K562 (cell line): ENCODE measurements around the gene PPP6R3. TPM values are rescaled to one million over a fixed set of nuclear protein-coding genes. Genes with fewer than 3 reads are reported as not detected.

Source experiments
- ATAC-seq: fragments of 200-7000 bp; cut with Tn5 transposase; 3 replicates; pipeline ENCODE4 v1.9.1; 2020; ENCODE audit warnings: moderate library complexity
- BruUV-seq: library from RNA; stranded (reverse); fragments of 400-500 nt; replicated peaks from 2 replicates; lab custom pipeline; 2021; lab: Mats Ljungman, UMichigan
- CTCF ChIA-PET: fragments of 300-600 bp; formaldehyde crosslinking; extraction: SDS; loops from one replicate; lab custom pipeline; 2021; ENCODE audit warnings: low intra/inter-chr PET ratio; lab: Yijun Ruan, JAX
- POLR2A ChIA-PET: fragments of 300-600, 350-650 bp; sonication (Branson Sonifier 250); formaldehyde crosslinking; extraction: SDS; loops from one replicate; lab custom pipeline; 2021; ENCODE audit warnings: antibody characterized with exemption, inconsistent platforms; lab: Yijun Ruan, JAX
- DNase-seq, 4 experiments: peaks; one replicate each; pipeline versions ENCODE4 v3.0.0 to v3.0.0-alpha.2; 2011 to 2018; ENCODE audit warnings: low spot score in 3 of 4, mixed read lengths in 3 of 4; ENCODE audit errors: extremely low read depth in 1 of 4
- FAIRE-seq: peaks from 2 replicates; lab custom pipeline; 2011; peaks lifted over from hg19 to GRCh38; lab: Jason Lieb, UNC
- H2AFZ ChIP-seq: 2 replicates; pipeline ENCODE4 v1.6.0; 2011; ENCODE audit warnings: low read depth, low read length, control low read depth, inconsistent platforms
- H3K27ac ChIP-seq: fragments of 200-600 bp; 3 replicates; pipeline ENCODE4 v1.8.0; 2011; ENCODE audit warnings: low read depth, mild to moderate bottlenecking, control low read depth, inconsistent platforms, low read length, moderate library complexity, mixed read lengths; ENCODE audit errors: extremely low read depth
- H3K27me3 ChIP-seq, 2 experiments: fragments of 300-600 bp in 1 of 2; 2 replicates in 1 of 2; 3 replicates in 1 of 2; pipeline versions ENCODE4 v1.6.0 to v1.8.0; 2011; ENCODE audit warnings: inconsistent platforms in 2 of 2, low read length in 2 of 2, mild to moderate bottlenecking in 1 of 2, mixed read lengths in 1 of 2, moderate library complexity in 1 of 2; ENCODE audit not compliant: control insufficient read depth in 2 of 2, insufficient read depth in 2 of 2
- H3K36me3 ChIP-seq: fragments of 300-600 bp; 3 replicates; pipeline ENCODE4 v1.8.0; 2011; ENCODE audit warnings: mild to moderate bottlenecking, low read length, inconsistent platforms; ENCODE audit not compliant: control insufficient read depth, insufficient read depth
- H3K4me1 ChIP-seq, 2 experiments: fragments of 200-600 bp in 1 of 2; replicated peaks in 1 of 2; 2 replicates in 1 of 2; 3 replicates in 1 of 2; pipeline versions ENCODE4 v1.5.1 to v1.8.0; 2011; ENCODE audit warnings: inconsistent platforms in 2 of 2, low read length in 2 of 2, mild to moderate bottlenecking in 1 of 2, mixed read lengths in 1 of 2, moderate library complexity in 1 of 2; ENCODE audit not compliant: control insufficient read depth in 2 of 2, insufficient read depth in 2 of 2
- H3K4me2 ChIP-seq: 2 replicates; pipeline ENCODE4 v1.6.1; 2011; ENCODE audit warnings: low read length, control low read depth, inconsistent platforms, mixed read lengths; ENCODE audit not compliant: insufficient read depth
- H3K4me3 ChIP-seq: fragments of 200-600 bp; sonication (generic), shearing (Covaris generic); 2 replicates; pipeline ENCODE4 v1.5.1; 2016; ENCODE audit warnings: control low read depth, inconsistent platforms
- H3K79me2 ChIP-seq: fragments of 200-600 bp; 3 replicates; pipeline ENCODE4 v1.8.0; 2011; ENCODE audit warnings: low read length, inconsistent platforms; ENCODE audit not compliant: control insufficient read depth, insufficient read depth
- H3K9ac ChIP-seq, 2 experiments: 2 replicates each; pipeline versions ENCODE4 v1.6.0 to v1.6.1; 2011; ENCODE audit warnings: low read depth in 2 of 2, low read length in 2 of 2, control low read depth in 1 of 2, inconsistent platforms in 1 of 2, mild to moderate bottlenecking in 1 of 2, mixed read lengths in 1 of 2; ENCODE audit not compliant: insufficient read depth in 1 of 2
- H3K9me1 ChIP-seq: one replicate; pipeline ENCODE4 v1.6.0; 2011; ENCODE audit warnings: inconsistent platforms, mild to moderate bottlenecking, low read length, moderate library complexity; ENCODE audit not compliant: control insufficient read depth, insufficient read depth
- H3K9me3 ChIP-seq: replicated peaks from 2 replicates; pipeline ENCODE4 v1.5.1; 2011; ENCODE audit warnings: low read depth, low read length, inconsistent platforms; ENCODE audit not compliant: control insufficient read depth, insufficient read depth
- H4K20me1 ChIP-seq: replicated peaks from 2 replicates; pipeline ENCODE4 v1.6.1; 2011; ENCODE audit warnings: low read length, inconsistent platforms, mixed read lengths; ENCODE audit not compliant: control insufficient read depth, insufficient read depth
- ADNP ChIP-seq: fragments of 200-800 bp; sonication (Bioruptor generic); IDR thresholded peaks from 2 replicates; pipeline ENCODE4 v1.6.1; 2016; ENCODE audit warnings: missing genetic modification characterization, missing compliant biosample characterization
- ARNT ChIP-seq, 2 experiments: fragments of 450-650 bp; IDR thresholded peaks; 2 replicates each; pipeline ENCODE4 v1.6.1; 2016; ENCODE audit warnings: mild to moderate bottlenecking in 1 of 2
- ATF3 ChIP-seq, 2 experiments: fragments of 450-650 bp in 1 of 2; sonication (generic) in 1 of 2; formaldehyde crosslinking in 1 of 2; IDR thresholded peaks in 1 of 2; conservative IDR thresholded peaks in 1 of 2; 2 replicates each; pipeline versions ENCODE4 v1.6.1 to v1.8.1; 2016 to 2023; ENCODE audit warnings: mild to moderate bottlenecking in 2 of 2, moderate library complexity in 2 of 2, inconsistent platforms in 1 of 2, missing genetic modification reagents in 1 of 2
- BRCA1 ChIP-seq, 2 experiments: fragments of 450-650 bp in 1 of 2; sonication (generic) in 1 of 2; formaldehyde crosslinking in 1 of 2; IDR thresholded peaks; 2 replicates each; pipeline versions ENCODE4 v1.5.0 to v1.6.1; 2017 to 2020; ENCODE audit warnings: mild to moderate bottlenecking in 1 of 2, missing genetic modification reagents in 1 of 2
- CAMTA2 ChIP-seq: fragments of 250-450 bp; sonication (Bioruptor Pico); conservative IDR thresholded peaks from 2 replicates; pipeline ENCODE4 v1.5.1; 2022
- EP300 ChIP-seq: IDR thresholded peaks from 2 replicates; pipeline ENCODE4 v1.6.1; 2012; ENCODE audit warnings: low read length, improper control_type of control experiment
- HNRNPK ChIP-seq: fragments of 200-400 bp; formaldehyde crosslinking; IDR thresholded peaks from one replicate; pipeline ENCODE4 v1.6.1; 2018; ENCODE audit warnings: mild to moderate bottlenecking, low read depth, low read length; ENCODE audit not compliant: poor library complexity, severe bottlenecking
- HOMEZ ChIP-seq: fragments of 250-450 bp; sonication (Bioruptor Pico); IDR thresholded peaks from 2 replicates; pipeline ENCODE4 v1.4.0; 2020; ENCODE audit warnings: mild to moderate bottlenecking, moderate library complexity
- OTX1 ChIP-seq: fragments of 450-650 bp; formaldehyde crosslinking; IDR thresholded peaks from 2 replicates; pipeline ENCODE4 v1.4.0; 2022; ENCODE audit warnings: mild to moderate bottlenecking
- PYGO2 ChIP-seq: fragments of 450-650 bp; IDR thresholded peaks from 2 replicates; pipeline ENCODE4 v1.6.1; 2016; ENCODE audit warnings: mild to moderate bottlenecking, missing genetic modification characterization, moderate library complexity, missing compliant biosample characterization
- SIN3B ChIP-seq: fragments of 450-650 bp; IDR thresholded peaks from 2 replicates; pipeline ENCODE4 v1.6.1; 2017; ENCODE audit warnings: low read depth, mild to moderate bottlenecking, moderate library complexity
- SREBF1 ChIP-seq: fragments of 150-350 bp; IDR thresholded peaks from 2 replicates; pipeline ENCODE4 v1.6.1; 2014; ENCODE audit warnings: antibody characterized with exemption, low read depth, low read length, borderline replicate concordance
- TEAD2 ChIP-seq: fragments of 450-650 bp; IDR thresholded peaks from 2 replicates; pipeline ENCODE4 v1.6.1; 2016; ENCODE audit warnings: missing genetic modification characterization, control low read depth, missing compliant biosample characterization
- ZNF395 ChIP-seq: fragments of 200-800 bp; sonication (Bioruptor generic); IDR thresholded peaks from 2 replicates; pipeline ENCODE4 v1.6.1; 2017; ENCODE audit warnings: missing genetic modification characterization, missing compliant biosample characterization
- ZNF507 ChIP-seq: conservative IDR thresholded peaks from 2 replicates; pipeline ENCODE4 v1.6.1; 2017; ENCODE audit warnings: missing genetic modification characterization, missing compliant biosample characterization
- ZNF583 ChIP-seq: fragments of 250-450 bp; sonication (Bioruptor Pico); IDR thresholded peaks from 2 replicates; pipeline ENCODE4 v1.4.0; 2020
- WGBS: fragments of 100-300 bp; shearing (Covaris generic); methylation state at CpG from one replicate; pipeline ENCODE4 v1.1.6; 2016; ENCODE audit warnings: low coverage, mixed read lengths; ENCODE audit not compliant: insufficient coverage; ENCODE audit errors: missing lambda C conversion rate; 5-methylcytosine and 5-hydroxymethylcytosine counted together
- in situ Hi-C: fragments of 300-500 bp; cut with MboI; formaldehyde crosslinking; loops from 4 replicates; pipeline ENCODE4 v1.15.0; 2018; ENCODE audit warnings: inconsistent platforms, mixed read lengths
- intact Hi-C: fragments of 100-400 bp; cut with micrococcal nuclease; formaldehyde crosslinking; loops from 2 replicates; pipeline ENCODE4 v1.14.2; 2022
- polyA plus RNA-seq, 8 experiments: library from polyadenylated mRNA; depleted of rRNA in 4 of 8; stranded (reverse) in 5 of 8; unstranded in 3 of 8; fragments of >200 nt; fragmentation: Nextera tagmentation in 2 of 8; fragmentation: Illumina TruSeq in 1 of 8; extraction: Ambion mirVana in 2 of 8; extraction: Trizol in 1 of 8; gene quantifications; 2 replicates each; pipeline versions ENCODE4 v1.2.1 to v1.2.3, GENCODE V29; 2011 to 2014; ENCODE audit warnings: inconsistent platforms in 1 of 8, missing spikeins in 1 of 8
- total RNA-seq, 7 experiments: library from RNA; depleted of rRNA in 6 of 7; stranded (reverse); fragments of >200 nt in 6 of 7; fragmentation: Illumina TruSeq in 2 of 7; extraction: Trizol in 2 of 7; gene quantifications; 2 replicates each; pipeline versions ENCODE4 v1.2.1 to v1.2.3, GENCODE V29; 2011 to 2021; ENCODE audit warnings: low replicate concordance in 1 of 7

PPP6R3 gene
- total and polyA plus RNA-seq, 9 of the 15 experiments (the other 6 are each of a cell fraction or from before 2014, with no cell fraction given), result 20.3 to 117 (median 80.6) TPM

- DNase-seq (no peak), FAIRE-seq (no peak), ATAC-seq (no peak)
- Histone ChIP-seq H3K9me3 (no peaks in the 10 kb centered on the region; the same call in 1 of the 2 replicates), H3K9ac (peak overlapping the region in 1 of 2 experiments; percentile 9; a peak in 1 of 4 replicates), H3K27me3 (no peaks in the 10 kb centered on the region), H4K20me1 (no peaks in the 10 kb centered on the region), H3K9me1 (peaks cover 5% of the 10 kb centered on the region), H3K4me1 (peaks cover 6 to 10% of the 10 kb centered on the region in 2 experiments; a peak in 3 of 5 replicates), H3K36me3 (peaks cover 67% of the 10 kb centered on the region; the same call in 2 of the 3 replicates), H3K79me2 (no peaks in the 10 kb centered on the region), H2AFZ (no peak overlapping the region), H3K4me2 (no peak overlapping the region), H3K4me3 (no peak overlapping the region), H3K27ac (no peak overlapping the region)
- 92% methylated on average over 13 of the region's 21 CpGs for WGBS
- CTCF ChIA-PET, result no interaction called here
- intact Hi-C loops, result no loop called here
- no TSS peak for BruUV-seq
- in situ Hi-C loops, result no loop called here
- POLR2A ChIA-PET, result interaction anchor here (0.7 kb wide), 2 partner anchors 14 to 215 kb away, joined by 3 read pairs; no protein-coding TSS in a partner anchor
- TF ChIP-seq PYGO2, result no peak
- no peak for TF ChIP-seq BRCA1 (IDR thresholded peaks at IDR 0.05)
- no peak for TF ChIP-seq BRCA1 (CRISPR knock-in tag; IDR thresholded peaks at IDR 0.05)
- no peak for TF ChIP-seq HOMEZ (CRISPR knock-in tag)
- TF ChIP-seq TEAD2 (tag), result no peak
- no peak for TF ChIP-seq OTX1 (CRISPR knock-in tag)
- no peak for TF ChIP-seq ARNT (IDR thresholded peaks at IDR 0.05)
- no peak for TF ChIP-seq ADNP (tag)
- no peak for TF ChIP-seq CAMTA2 (CRISPR knock-in tag)
- no peak for TF ChIP-seq ZNF507 (tag)
- TF ChIP-seq ZNF583 (CRISPR knock-in tag), result no peak
- no peak for TF ChIP-seq HNRNPK
- TF ChIP-seq SREBF1, result no peak
- TF ChIP-seq SIN3B, result no peak
- TF ChIP-seq EP300, result no peak
- TF ChIP-seq ATF3 (IDR thresholded peaks at IDR 0.05), result no peak
- TF ChIP-seq ATF3 (CRISPR knock-in tag; conservative IDR thresholded peaks at IDR 0.05), result no peak
- no peak for TF ChIP-seq ZNF395 (CRISPR knock-in tag)
Observed at GRCh38 chr11:68425866-68426380, 34.6 kb upstream of the PPP6R3 start.
